A673 (cell line): ENCODE results near the gene ASCL2. TPM values are rescaled to one million over a fixed set of nuclear protein-coding genes. Genes with fewer than 3 reads are reported as not detected.

Experiments used
- BruUV-seq: library from RNA; stranded (reverse); fragments of 400-500 nt; replicated peaks from 2 replicates; lab custom pipeline; 2021; lab: Mats Ljungman, UMichigan
- CTCF ChIA-PET: fragments of 300-600 bp; sonication (Branson Sonifier 250); formaldehyde crosslinking; loops from one replicate; lab custom pipeline; 2022; ENCODE audit warnings: antibody characterized with exemption; lab: Charles Lee
- POLR2A ChIA-PET: fragments of 300-600 bp; sonication (Branson Sonifier 250); formaldehyde crosslinking; loops from one replicate; lab custom pipeline; 2022; ENCODE audit warnings: antibody characterized with exemption; ENCODE audit not compliant: low non-redundant PET; lab: Charles Lee
- DNase-seq: peaks from one replicate; pipeline ENCODE4 v3.0.0-alpha.2; 2015; ENCODE audit warnings: low spot score
- H3K27ac ChIP-seq: fragments of 200-600 bp; sonication (generic); 2 replicates; pipeline ENCODE4 v1.5.1; 2016; ENCODE audit warnings: mixed run types, low read depth, mild to moderate bottlenecking, mixed read lengths, antibody characterized with exemption, low read length; ENCODE audit not compliant: poor library complexity, severe bottlenecking
- H3K27me3 ChIP-seq: fragments of 200-600 bp; sonication (generic); replicated peaks from 2 replicates; pipeline ENCODE4 v1.6.1; 2017; ENCODE audit warnings: mixed run types, low read depth, mild to moderate bottlenecking, mixed read lengths, antibody characterized with exemption, low read length; ENCODE audit not compliant: insufficient read depth, poor library complexity
- H3K36me3 ChIP-seq: fragments of 200-600 bp; sonication (generic); 2 replicates; pipeline ENCODE4 v1.6.1; 2016; ENCODE audit warnings: mixed run types, mild to moderate bottlenecking, mixed read lengths, antibody characterized with exemption, low read length; ENCODE audit not compliant: insufficient read depth, poor library complexity, severe bottlenecking
- H3K4me1 ChIP-seq: fragments of 200-600 bp; sonication (generic); 2 replicates; pipeline ENCODE4 v1.6.1; 2017; ENCODE audit warnings: mixed run types, mild to moderate bottlenecking, mixed read lengths, antibody characterized with exemption, low read length; ENCODE audit not compliant: insufficient read depth, poor library complexity, severe bottlenecking
- H3K4me3 ChIP-seq: fragments of 200-600 bp; sonication (generic); 2 replicates; pipeline ENCODE4 v1.5.1; 2016; ENCODE audit warnings: low read depth, mixed run types, mild to moderate bottlenecking, mixed read lengths, low read length; ENCODE audit not compliant: poor library complexity, severe bottlenecking
- H3K9me3 ChIP-seq: fragments of 200-600 bp; sonication (generic); 2 replicates; pipeline ENCODE4 v1.6.1; 2016; ENCODE audit warnings: mixed run types, low read depth, mild to moderate bottlenecking, mixed read lengths, antibody characterized with exemption, low read length; ENCODE audit not compliant: poor library complexity, severe bottlenecking
- EZH2 ChIP-seq: fragments of 200-600 bp; sonication (generic); IDR thresholded peaks from 2 replicates; pipeline ENCODE4 v1.6.1; 2017; ENCODE audit warnings: borderline replicate concordance, low read depth, mild to moderate bottlenecking, mixed read lengths, antibody characterized with exemption, low read length; ENCODE audit not compliant: poor library complexity, severe bottlenecking
- intact Hi-C: fragments of 100-400 bp; cut with micrococcal nuclease; formaldehyde crosslinking; loops from one replicate; pipeline ENCODE4 v1.10.0; 2022; ENCODE audit not compliant: unreplicated experiment
- total RNA-seq: library from RNA; stranded (reverse); gene quantifications from 2 replicates; pipeline ENCODE4 v1.2.3, GENCODE V29; 2021
- TF ChIP-seq, protein P1 (sequence below): fragments of 300-800, 200-600 bp; sonication (generic); conservative IDR thresholded peaks from 2 replicates; pipeline ENCODE4 v1.5.1; 2017; ENCODE audit warnings: low read depth, mild to moderate bottlenecking, antibody characterized with exemption, low read length, moderate library complexity, mixed read lengths

ASCL2 gene
- total RNA-seq, 1 experiment from 2014 or later, result not detected

DNA sequence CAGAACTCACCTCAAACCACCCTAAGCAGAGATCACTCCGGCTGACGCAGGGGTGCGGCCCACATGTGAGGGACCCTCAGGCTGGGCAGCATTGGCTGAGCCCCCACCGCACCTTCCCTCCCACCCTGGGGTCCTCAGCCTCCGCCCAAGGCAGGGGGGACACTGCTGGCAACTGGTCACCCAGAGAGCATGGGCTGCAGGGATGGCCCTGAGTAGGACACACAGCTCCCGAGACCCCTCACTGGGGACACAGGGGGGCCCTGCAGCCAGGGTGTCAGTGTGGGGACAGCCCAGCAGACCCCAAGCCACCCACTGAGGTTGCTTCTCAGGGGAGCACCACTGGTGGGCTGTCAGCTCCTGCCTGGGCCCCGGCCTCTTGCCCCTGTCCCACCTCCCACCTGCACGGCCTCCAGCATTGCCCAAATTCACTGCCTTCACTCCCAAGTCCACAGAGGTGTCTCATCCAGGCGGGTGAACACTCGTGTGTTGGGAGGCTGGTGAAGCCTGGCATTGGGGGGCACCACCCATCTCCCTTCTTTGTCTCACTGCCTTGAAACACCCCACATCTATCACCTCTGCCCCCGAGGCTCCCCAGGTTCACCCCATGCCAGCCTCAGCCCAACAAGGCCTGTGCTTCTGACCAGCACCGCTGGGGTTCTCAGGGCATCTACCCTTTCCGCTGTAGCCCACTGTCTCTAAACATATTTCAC lies 26.7 kb upstream of the ASCL2 start:
- no peak overlapping the region for H3K4me3 ChIP-seq
- DNase-seq, result no peak
- H3K4me1 ChIP-seq, result no peaks in the 10 kb centered on the region
- no peak for TF ChIP-seq EZH2
- TF ChIP-seq, protein P1, sequence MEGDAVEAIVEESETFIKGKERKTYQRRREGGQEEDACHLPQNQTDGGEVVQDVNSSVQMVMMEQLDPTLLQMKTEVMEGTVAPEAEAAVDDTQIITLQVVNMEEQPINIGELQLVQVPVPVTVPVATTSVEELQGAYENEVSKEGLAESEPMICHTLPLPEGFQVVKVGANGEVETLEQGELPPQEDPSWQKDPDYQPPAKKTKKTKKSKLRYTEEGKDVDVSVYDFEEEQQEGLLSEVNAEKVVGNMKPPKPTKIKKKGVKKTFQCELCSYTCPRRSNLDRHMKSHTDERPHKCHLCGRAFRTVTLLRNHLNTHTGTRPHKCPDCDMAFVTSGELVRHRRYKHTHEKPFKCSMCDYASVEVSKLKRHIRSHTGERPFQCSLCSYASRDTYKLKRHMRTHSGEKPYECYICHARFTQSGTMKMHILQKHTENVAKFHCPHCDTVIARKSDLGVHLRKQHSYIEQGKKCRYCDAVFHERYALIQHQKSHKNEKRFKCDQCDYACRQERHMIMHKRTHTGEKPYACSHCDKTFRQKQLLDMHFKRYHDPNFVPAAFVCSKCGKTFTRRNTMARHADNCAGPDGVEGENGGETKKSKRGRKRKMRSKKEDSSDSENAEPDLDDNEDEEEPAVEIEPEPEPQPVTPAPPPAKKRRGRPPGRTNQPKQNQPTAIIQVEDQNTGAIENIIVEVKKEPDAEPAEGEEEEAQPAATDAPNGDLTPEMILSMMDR, result no peak
- CTCF ChIA-PET, result no interaction called here
- H3K9me3 ChIP-seq, result no peaks in the 10 kb centered on the region
- H3K36me3 ChIP-seq, result no peaks in the 10 kb centered on the region
- H3K27me3 ChIP-seq, result no peaks in the 10 kb centered on the region
- intact Hi-C loops, result no loop called here
- POLR2A ChIA-PET, result no interaction called here
- no TSS peak for BruUV-seq
- no peak overlapping the region for H3K27ac ChIP-seq

- no peak for DNase-seq
- no peak for TF ChIP-seq EZH2
- TF ChIP-seq, protein P1, result no peak
- Histone ChIP-seq H3K27ac (no peak overlapping the region), H3K4me3 (no peak overlapping the region), H3K9me3 (no peaks in the 10 kb centered on the region), H3K36me3 (no peaks in the 10 kb centered on the region), H3K4me1 (no peaks in the 10 kb centered on the region), H3K27me3 (no peaks in the 10 kb centered on the region)
- ChIA-PET POLR2A (no interaction called here), CTCF (no interaction called here)
- no TSS peak for BruUV-seq
- intact Hi-C loops, result no loop called here
These were observed 25.9 kb upstream of the ASCL2 start for GRCh38 chr11:2295971-2296912.

GRCh38 chr11:2294926-2295290 lies 24.5 kb upstream of the ASCL2 start:
- TF ChIP-seq, protein P1, result no peak
- no peak for TF ChIP-seq EZH2
- H3K9me3 ChIP-seq, result no peaks in the 10 kb centered on the region
- BruUV-seq, result no TSS peak
- no peak overlapping the region for H3K4me3 ChIP-seq
- H3K4me1 ChIP-seq, result no peaks in the 10 kb centered on the region
- H3K27me3 ChIP-seq, result no peaks in the 10 kb centered on the region
- intact Hi-C loops, result no loop called here
- CTCF ChIA-PET, result no interaction called here
- H3K27ac ChIP-seq, result no peak overlapping the region
- POLR2A ChIA-PET, result no interaction called here
- H3K36me3 ChIP-seq, result no peaks in the 10 kb centered on the region
- DNase-seq, result no peak
